ENCODE results near the gene NEURL4.

NEURL4 gene

GRCh38 chr17:7295230-7296180, 33.6 kb downstream of the NEURL4 start:
- DNase-seq: no peak

DNA sequence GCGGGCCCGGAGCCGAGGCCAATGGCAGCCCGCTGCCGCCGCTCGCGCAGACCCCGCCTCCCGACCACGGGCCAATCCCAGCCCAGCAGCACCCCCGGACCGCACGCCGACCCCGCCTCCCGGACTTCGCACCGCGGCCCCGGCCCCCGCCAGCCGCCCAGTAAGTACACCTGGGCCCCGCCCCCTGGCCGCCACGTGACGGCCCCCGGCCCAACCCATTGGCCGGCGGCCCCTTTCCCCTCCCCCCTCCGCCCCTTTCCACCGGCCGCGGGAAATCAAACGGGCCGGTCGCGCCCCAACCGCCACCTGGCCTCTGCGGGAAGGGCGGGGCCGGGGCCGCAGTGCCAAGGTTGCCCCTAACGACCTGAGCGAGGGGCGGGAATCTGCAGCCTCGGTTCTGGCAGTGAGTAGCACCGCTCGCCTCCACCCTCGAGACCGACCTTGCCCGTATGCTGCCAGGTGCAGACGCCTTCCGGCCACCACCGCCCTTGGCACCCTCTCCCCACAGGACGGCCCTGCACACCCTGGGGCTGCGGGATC, 34.5 kb downstream of the NEURL4 start, which contains the start of gene YBX2:
Gene YBX2 (minus strand): TSS at position 26 of the 540 bp plus-strand sequence. CDS start 139 bp downstream, outside the sequence.
- DNase-seq: peak; percentile 27

DNA sequence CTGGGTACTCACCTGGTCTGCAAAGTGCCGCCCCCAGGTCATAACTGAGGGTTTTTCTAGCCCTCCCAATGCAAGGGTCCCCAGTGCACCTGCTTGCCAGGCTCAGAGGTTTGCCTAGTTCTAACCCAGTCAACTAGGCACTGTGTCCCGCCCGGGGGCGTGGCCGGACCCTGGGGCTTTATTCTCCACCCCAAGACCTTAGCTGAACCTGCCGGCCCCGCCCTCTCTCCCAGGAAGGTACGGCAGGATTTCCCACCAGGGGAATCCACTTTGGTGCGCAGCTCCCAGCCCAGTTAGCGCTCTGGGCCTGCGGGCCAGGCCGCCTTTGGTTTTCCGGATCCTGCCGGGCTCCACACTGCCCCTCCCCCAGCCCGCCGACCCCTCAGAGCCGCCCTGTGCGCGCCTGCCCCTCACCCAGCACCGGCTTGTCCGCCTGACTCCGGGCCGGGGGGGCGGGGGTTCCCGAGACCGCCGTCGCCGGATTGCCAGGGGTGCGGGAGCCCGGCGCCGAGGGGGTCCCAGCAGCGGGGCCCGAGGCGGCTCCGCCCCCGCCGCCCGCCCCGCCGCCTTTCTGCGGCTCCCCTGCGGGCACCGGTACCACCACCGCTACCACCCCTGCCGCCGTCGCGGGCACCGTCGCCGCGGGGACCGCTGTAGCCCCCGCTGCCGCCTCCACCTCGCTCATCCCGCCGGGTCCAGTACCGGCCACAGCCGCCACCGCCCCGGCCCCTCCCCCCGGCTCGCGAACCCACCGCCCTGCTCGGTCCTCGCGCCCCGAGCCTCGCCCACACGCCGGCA, 35.1 kb downstream of the NEURL4 start:
- no peak for DNase-seq

GRCh38 chr17:7293159-7293558, 36.0 kb downstream of the NEURL4 start:
- no peak for DNase-seq

DNA sequence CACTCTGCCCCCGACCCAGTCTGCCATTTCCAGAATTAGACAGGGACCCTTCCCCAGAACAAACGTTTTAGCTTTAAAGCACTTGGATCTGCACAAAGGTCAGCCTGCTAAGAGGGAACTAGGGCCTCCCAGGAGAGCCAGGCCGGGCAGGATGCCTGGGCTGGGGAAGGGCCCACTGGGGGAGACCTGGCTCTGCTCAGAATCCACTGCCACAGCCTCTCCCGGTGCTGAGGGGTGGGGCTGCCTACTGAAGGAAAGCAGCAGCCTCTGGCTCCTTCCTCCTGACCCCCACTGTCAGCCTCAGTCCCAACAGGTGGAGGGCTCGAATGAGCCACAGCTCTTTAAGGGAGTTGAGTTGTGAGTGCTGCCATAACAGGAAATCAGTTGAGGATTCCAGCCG, 36.4 kb downstream of the NEURL4 start:
- no peak for DNase-seq

GRCh38 chr17:7292194-7292593, 36.9 kb downstream of the NEURL4 start:
- DNase-seq: no peak

- DNase-seq: no peak
Measured at GRCh38 chr17:7290685-7291084, 38.5 kb downstream of the NEURL4 start.

DNA sequence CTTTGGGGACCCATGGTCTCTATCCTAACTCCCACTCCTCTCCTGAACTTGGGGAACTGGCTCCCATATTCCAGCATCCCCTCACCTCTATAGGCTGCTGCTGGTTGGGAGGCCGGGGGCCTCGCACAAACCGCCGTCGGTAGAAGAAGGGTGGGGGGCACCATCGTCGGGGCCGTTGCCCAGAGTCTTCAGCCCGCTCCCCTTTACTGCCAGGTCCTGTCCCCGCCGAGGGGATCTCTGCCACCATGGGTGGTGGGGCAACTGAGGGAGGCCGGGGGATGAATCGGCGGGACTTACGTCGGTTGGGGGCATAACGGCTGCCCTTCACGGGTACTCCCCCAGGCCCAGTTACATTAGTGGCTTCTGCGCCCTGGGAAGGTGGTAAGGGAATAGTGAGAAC, 39.0 kb downstream of the NEURL4 start:
- DNase-seq: no peak

- DNase-seq: no peak
Measured at GRCh38 chr17:7289256-7290032, 39.7 kb downstream of the NEURL4 start.

- DNase-seq: no peak
Measured at GRCh38 chr17:7285679-7286078, 43.5 kb downstream of the NEURL4 start.

DNA sequence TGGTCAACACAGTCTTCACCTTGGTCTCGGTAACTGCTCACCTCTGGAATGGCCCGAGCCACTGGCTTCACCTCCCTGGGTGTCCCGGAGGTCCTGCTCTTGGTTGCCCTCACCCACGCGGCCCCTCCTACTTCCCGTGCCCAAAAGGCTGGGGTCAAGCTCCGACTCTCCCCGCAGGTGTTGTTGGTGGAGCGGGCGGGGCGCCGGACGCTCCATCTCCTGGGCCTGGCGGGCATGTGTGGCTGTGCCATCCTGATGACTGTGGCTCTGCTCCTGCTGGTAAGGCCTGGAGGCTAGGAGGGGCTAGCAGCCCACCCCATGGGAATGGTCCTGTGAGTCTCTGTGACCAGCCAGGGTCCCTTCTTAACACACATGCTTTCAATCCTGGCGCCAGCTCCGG, 44.2 kb downstream of the NEURL4 start:
- DNase-seq: no peak

- DNase-seq: no peak
Measured at GRCh38 chr17:7283471-7284216, 45.5 kb downstream of the NEURL4 start.

DNA sequence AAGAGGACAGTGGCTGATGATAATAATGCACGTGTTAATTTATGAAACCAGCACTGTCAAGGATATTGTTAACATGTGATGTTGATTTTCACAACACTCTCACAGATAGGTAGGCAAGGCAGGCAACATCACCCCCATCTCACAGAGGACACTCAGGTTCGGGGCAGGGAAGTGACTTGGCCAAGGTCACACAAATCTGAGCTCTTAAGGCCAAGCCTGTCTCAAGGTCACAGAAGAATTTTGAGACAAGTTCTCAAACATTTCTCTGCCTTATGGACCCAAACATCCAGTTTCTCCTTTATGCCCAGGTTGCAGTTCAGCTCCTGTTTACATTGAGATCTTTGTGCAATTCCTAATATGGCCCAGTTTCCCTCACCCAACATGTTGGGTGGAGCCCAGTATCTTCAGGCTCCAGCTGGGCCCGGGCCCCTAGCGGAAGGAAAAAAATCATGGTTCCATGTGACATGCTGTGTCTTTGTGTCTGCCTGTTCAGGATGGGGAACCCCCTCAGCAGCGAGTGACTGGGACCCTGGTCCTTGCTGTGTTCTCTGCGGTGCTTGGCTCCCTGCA, 46.3 kb downstream of the NEURL4 start:
- no peak for DNase-seq

DNA sequence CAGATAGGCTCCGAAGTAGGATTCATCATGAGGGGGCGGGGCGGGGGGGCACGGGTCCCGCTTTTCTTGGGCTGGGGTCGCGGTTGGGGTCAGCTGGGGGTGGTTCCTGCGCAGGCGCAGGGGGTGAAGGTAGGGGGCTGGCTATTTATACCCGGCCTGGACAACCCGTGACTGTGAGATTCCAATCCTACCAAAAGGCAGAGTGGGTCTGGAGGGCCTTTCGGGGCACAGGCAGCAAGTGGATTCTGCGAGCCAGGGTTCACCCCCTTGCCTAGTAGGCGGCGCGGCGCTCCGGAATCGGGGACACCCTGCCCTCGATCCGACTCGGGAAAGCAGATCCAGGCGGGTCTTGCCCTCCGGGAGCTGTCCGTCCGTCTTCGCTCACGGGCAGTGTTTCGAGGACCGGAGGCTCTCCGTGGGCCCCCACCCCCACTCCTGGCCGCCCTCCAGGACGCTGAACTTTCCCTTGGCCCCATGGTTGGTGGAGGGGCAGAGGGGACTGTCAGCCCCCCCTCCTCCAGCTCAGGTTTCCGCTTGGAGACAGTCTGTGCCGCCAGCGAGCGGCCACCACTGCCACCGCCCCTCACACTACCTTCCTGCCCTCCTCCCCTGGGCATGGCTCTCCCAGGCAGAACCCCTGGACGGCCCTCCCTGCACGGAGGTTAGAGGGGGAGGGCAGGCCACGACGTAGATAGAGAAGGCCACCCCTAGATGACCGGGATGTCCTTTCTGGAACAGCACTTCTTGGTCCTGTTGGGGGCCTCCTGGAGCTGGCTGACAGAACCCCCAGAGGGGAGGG, 47.0 kb downstream of the NEURL4 start:
- no peak for DNase-seq

- peak; percentile 92 for DNase-seq
Measured at GRCh38 chr17:7281074-7281952, 47.8 kb downstream of the NEURL4 start, which contains the start of gene SLC2A4. TSS of gene SLC2A4 (plus strand) at chr17:7281718. CDS start at chr17:7281935, 217 bp downstream.

DNA sequence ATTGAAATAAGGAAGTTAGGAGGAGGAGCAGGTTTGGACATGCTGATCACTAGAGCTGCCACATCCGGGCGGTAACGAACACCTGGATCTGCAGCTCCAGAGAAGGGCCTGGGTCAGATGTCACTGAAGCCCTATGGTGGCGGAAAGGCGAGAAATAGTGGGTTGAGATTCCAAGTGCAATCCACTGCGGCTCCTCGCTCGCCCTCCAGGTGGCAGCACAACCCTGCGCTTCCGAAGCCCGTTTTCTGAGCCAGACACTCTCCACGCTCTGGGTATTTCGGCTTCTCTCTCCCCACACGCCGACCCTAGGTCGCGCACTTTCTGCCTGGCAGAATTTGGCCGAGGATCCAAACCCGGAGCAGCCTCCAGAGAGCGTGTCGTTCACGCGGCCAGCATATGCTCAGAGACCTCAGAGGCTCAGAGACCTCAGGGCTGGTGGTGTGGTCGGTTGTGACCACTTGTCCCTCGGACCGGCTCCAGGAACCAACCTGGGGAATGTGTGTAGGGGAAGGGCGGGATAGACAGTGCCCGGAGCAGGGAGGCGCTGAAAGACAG, 48.5 kb downstream of the NEURL4 start:
- DNase-seq: peak; percentile 62

DNA sequence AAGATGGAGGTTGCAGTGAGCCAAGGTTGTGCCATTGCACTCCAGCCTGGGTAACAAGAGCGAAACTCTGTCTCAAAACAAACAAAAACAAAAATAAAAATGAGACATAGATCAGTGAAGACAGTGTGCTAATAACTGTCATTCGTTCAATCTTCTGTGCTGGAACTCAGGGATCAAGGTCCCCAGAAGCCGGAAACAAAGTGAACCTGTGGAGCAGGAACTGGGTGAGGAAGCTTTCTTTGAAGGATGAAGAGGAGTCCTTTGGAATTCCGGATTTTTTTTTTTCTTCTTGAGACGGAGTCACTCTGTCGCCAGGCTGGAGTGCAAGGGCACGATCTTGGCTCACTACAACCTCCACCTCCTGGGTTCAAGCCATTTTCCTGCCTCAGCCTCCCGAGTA, 49.7 kb downstream of the NEURL4 start:
- DNase-seq: no peak

DNA sequence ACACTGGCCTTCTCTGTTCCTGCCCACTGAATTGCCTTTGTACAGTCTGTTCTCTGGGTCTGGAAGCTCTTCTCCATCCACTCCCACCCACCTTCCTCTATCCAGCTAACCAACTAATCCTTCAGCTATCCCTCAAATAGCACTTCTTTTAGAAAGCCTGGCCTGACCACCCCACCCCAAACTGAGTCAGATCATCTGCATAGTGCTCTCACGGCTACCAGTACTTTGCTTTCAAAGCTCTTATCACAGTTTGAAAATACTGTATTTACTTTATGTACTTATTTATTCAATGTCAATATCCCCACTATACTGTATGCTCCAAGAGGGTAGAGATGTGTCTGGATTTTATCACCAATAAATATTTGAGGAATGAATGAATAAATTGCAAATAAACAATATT, 62.4 kb downstream of the NEURL4 start:
- DNase-seq: no peak
